Pancreas (tissue), 10 donors: ENCODE results near the gene LRIG1. TPM values are rescaled to one million over a fixed set of nuclear protein-coding genes. Genes with fewer than 3 reads are reported as not detected.

Experiments
- ATAC-seq, 4 donors: fragments of 200-7000 bp; cut with Tn5 transposase; one replicate each; pipeline versions ENCODE4 v1.8.0 to v1.9.1; 2020; ENCODE audit warnings: mild to moderate bottlenecking in 4 of 4, moderate library complexity in 4 of 4
- DNase-seq, 6 donors: peaks; one replicate each; pipeline ENCODE4 v3.0.0-alpha.2; 2020
- FAIRE-seq: peaks from 2 replicates; lab custom pipeline; 2012; peaks lifted over from hg19 to GRCh38; lab: Jason Lieb, UNC
- H3K27ac ChIP-seq, 4 donors: fragments of 200-600 bp; sonication (generic); 1 replicate in 3 of 4; 2 replicates in 1 of 4; pipeline versions ENCODE4 v1.5.0 to v1.8.0; 2020
- H3K27me3 ChIP-seq, 4 donors: fragments of 200-600 bp; one replicate each; pipeline ENCODE4 v1.8.0; 2021
- H3K36me3 ChIP-seq, 3 donors: fragments of 200-600 bp; sonication (generic) in 1 of 3; one replicate each; pipeline versions ENCODE4 v1.5.0 to v1.8.0; 2020 to 2021
- H3K4me1 ChIP-seq, 3 donors: fragments of 200-600 bp; one replicate each; pipeline ENCODE4 v1.8.0; 2021
- H3K4me3 ChIP-seq, 4 donors: fragments of 200-600 bp; sonication (generic) in 2 of 4; one replicate each; pipeline versions ENCODE4 v1.5.0 to v1.8.0; 2020 to 2021
- H3K9me3 ChIP-seq, 4 donors: fragments of 200-600 bp; one replicate each; pipeline ENCODE4 v1.8.0; 2021
- CTCF ChIP-seq, 4 donors: fragments of 200-600 bp; sonication (generic) in 3 of 4; IDR thresholded peaks; one replicate each; pipeline versions ENCODE4 v1.5.0 to v1.8.0; 2021; ENCODE audit warnings: antibody characterized with exemption in 4 of 4
- WGBS, 2 donors: extraction: QIAGEN DNeasy Blood & Tissue Kit; methylation state at CpG; one replicate each; pipeline ENCODE4 v1.1.7; 2013; 5-methylcytosine and 5-hydroxymethylcytosine counted together
- intact Hi-C, 3 donors: fragments of 100-400 bp; cut with DNase I; formaldehyde crosslinking; loops; one replicate each; pipeline versions ENCODE4 v1.11.1 to v1.14.2; 2022
- polyA plus RNA-seq, 2 donors: library from polyadenylated mRNA; stranded (reverse); fragments of 200-250 nt; gene quantifications; one replicate each; pipeline ENCODE4 v1.2.3, GENCODE V29; 2013
- total RNA-seq, 6 donors: library from RNA; stranded (reverse); fragmentation: NEBNext Ultra II Directional in 4 of 6; extraction: Animal tissue kit (Norgen Biotek cat#: 25700) in 4 of 6; gene quantifications; one replicate each; pipeline versions ENCODE4 v1.2.1 to v1.2.4, GENCODE V29; 2021 to 2023
- donor health status: healthy with polysubstance abuse.
- donor health status: DM: no; HTN: no; CAD: no; lungs with moderate emphysema.
- donor health status: DM: no; HTN: no; CAD: no.
- donor health status: control.
- donor health status: control.
- donor health status: Bipolar disorder and iron deficiency.
- donor health status: DM: yes; HTN: yes; CAD: no.
- donor health status: DM: no; HTN: no; CAD: no.
- donor health status: DM: no; HTN: no; CAD: no.
- donor health status: DM: yes; HTN: yes; CAD: no.

Gene LRIG1
- total and polyA plus RNA-seq, 8 donors = 32.7 to 104 (median 68.0) TPM

DNA sequence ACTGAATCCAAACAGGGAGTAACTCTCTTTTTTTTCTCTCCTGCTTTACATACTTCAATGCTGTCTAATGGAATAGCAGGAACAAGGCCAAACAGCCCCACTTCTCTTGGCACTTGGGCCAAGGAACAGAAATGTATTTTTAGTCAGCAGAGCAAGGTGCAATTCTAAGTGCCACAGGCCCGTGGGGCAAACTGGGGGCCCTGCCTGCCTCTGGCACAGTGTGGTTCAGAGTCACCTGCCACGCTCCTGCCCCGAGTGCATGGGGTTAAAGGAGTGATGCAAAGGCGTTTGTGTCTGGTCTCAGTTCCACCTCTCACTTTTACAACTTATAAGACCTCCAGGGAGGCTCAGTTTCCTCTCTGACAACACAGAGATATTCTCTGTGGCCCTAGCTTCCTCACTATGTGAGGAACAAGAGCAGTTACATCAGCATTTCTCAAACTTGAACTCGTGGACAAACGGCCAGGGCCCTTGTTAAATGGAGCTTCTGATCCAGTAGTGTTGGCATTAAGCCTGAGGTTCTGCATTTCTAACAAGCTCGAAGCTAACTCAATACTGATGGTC, 51.3 kb downstream of the LRIG1 start:
- peak overlapping the region in 2 of 4 donors; percentile 59 to 63 for H3K27ac ChIP-seq
- H3K9me3 ChIP-seq = no peaks in the 10 kb centered on the region
- H3K4me1 ChIP-seq = peaks cover 49 to 62% (median 61%) of the 10 kb centered on the region in 3 donors
- intact Hi-C loops = loop anchor here in 2 of 3 donors (5.0 to 10.0 kb wide), 2 partner anchors 45 to 48 kb away; no protein-coding TSS in a partner anchor
- H3K4me3 ChIP-seq = no peak overlapping the region
- ATAC-seq = peak in 2 of 4 donors; percentile 2 to 6
- H3K36me3 ChIP-seq = peaks cover 0 to 4% (median 0%) of the 10 kb centered on the region in 3 donors
- WGBS, 2 donors = 20 to 29% methylated on average over 7 of the region's 7 CpGs
- FAIRE-seq = no peak
- DNase-seq = no peak
- no peaks in the 10 kb centered on the region for H3K27me3 ChIP-seq
- TF ChIP-seq CTCF (IDR thresholded peaks at IDR 0.05) = no peak

DNA sequence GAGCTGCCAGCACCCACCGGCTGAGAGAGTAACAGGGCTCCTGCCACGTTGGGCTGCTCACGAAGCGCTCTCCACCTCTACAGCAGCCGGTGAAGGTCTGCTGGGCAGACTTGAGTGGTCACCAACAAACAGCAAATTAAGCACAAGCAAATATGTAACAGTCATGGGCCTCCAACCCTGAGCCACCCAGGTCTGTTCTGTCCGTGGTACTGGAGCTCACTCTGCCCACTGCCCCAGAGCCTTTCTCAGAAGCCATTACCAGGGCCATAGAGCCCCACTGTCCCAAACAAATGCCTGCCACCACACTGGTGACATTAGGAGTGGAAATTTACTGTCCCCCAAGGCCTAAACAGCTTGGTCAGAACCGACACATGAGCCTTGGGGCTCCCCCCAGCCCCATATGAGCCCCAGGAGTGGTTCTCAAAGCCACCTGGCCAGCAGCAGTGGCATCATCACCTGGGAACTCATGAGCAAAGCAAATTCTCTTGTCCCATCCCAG, 56.6 kb downstream of the LRIG1 start:
- no peak for TF ChIP-seq CTCF (IDR thresholded peaks at IDR 0.05)
- H3K36me3 ChIP-seq = peaks cover 0 to 4% (median 0%) of the 10 kb centered on the region in 3 donors
- no peak for ATAC-seq
- no peak overlapping the region for H3K4me3 ChIP-seq
- DNase-seq = no peak
- 83 to 84% methylated on average over 7 of the region's 7 CpGs for WGBS, 2 donors
- intact Hi-C loops = loop anchor here in 1 of 3 donors (10.0 kb wide), 1 partner anchor 51 kb away; no protein-coding TSS in a partner anchor
- no peaks in the 10 kb centered on the region for H3K9me3 ChIP-seq
- peaks cover 39 to 64% (median 59%) of the 10 kb centered on the region in 3 donors for H3K4me1 ChIP-seq
- H3K27me3 ChIP-seq = no peaks in the 10 kb centered on the region
- no peak for FAIRE-seq
- H3K27ac ChIP-seq = peak overlapping the region in 3 of 4 donors; percentile 15 to 91 (median 38)

DNA sequence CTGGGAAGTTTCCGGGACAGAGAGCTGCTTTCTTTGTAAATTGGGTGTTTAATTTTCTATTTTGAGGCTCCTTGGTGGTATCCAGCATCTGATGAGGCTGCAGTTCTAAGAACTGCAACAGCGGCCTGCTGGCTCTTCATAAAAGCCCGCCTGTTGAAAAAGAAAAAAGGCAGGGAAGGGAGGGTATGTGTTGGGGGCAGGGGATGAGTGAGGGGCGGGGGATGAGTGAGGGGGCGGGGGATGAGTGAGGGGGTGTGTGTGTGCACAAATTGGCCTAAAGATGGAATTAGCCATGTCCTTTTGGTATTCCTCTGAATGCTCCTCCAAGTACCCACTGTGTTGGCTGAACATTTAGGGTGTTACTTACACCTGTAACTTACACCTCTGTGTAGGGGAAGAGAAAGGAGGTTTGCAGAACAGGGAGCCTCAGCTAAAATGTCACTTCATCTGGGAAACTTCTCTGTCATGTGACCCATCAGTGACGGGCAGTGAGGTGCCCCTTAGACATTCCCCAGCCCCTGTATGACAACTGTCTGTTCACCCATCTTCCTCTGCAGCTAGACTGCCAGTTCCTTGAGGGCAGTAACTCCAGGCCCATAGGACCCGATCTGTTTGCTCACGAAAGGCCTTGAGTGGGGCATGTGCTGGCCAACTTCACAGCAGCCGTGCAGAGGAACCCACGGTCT, 57.6 kb downstream of the LRIG1 start:
- Histone ChIP-seq H3K36me3 (peaks cover 0 to 4% (median 0%) of the 10 kb centered on the region in 3 donors), H3K9me3 (no peaks in the 10 kb centered on the region), H3K27me3 (no peaks in the 10 kb centered on the region), H3K4me1 (peaks cover 34 to 60% (median 53%) of the 10 kb centered on the region in 3 donors), H3K27ac (peak overlapping the region; percentile 47 to 91 (median 58)), H3K4me3 (no peak overlapping the region)
- ATAC-seq (peak in 1 of 4 donors; percentile 9), FAIRE-seq (no peak), DNase-seq (no peak)
- no peak for TF ChIP-seq CTCF (IDR thresholded peaks at IDR 0.05)
- intact Hi-C loops = loop anchor here in 1 of 3 donors (10.0 kb wide), 1 partner anchor 52 kb away; no protein-coding TSS in a partner anchor
- 50 to 54% methylated on average over 10 of the region's 10 CpGs for WGBS, 2 donors

DNA sequence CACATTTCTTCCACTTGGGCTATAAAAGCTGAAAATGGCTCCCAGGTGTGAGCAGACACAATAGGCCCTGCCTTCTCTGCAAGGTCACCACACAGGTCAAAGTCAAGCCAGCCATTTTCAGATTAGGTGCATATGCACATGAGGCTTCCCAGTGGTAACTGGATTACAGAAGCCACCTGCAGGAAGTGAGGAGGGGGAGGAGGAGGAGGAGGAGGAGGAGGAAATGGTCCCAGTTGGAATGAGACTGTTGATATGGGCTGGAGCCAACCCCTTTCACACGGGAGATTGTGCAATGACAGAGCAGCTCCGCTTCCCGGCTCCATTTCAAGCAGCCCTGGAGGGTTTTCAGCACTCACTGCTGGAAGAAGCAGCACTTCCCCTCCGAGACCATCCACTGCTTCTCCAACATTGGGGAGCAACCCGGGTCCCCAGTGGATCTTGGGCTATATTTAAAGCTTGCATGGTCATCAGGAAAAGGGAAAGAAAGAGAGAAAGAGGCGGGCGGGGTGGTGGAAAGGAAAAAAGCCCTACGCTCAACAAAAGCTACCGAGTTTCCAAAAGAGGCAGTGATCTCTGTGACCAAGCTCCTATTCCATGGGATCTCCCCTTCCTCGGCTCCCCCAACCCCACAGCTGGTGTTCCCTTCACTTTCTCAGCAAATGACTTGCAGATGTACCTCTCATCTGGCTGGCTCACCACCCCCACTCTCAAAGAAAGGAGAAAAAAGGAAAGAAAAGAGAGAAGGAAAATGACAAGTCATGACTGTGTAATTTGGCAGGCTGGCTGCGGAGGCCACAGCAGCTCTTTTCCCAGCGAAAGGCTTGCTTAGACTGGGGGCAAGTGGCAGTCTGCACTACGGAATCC, 58.3 kb downstream of the LRIG1 start:
- DNase-seq (peak in 4 of 6 donors; percentile 80 to 90 (median 86)), ATAC-seq (peak; percentile 84 to 91 (median 88)), FAIRE-seq (no peak)
- TF ChIP-seq CTCF (IDR thresholded peaks at IDR 0.05) = no peak
- Histone ChIP-seq H3K27me3 (no peaks in the 10 kb centered on the region), H3K27ac (peak overlapping the region; percentile 47 to 91 (median 58)), H3K36me3 (peaks cover 0 to 1% (median 0%) of the 10 kb centered on the region in 3 donors), H3K4me3 (peak overlapping the region in 1 of 4 donors; percentile 20), H3K4me1 (peaks cover 34 to 52% (median 52%) of the 10 kb centered on the region in 3 donors), H3K9me3 (no peaks in the 10 kb centered on the region)
- intact Hi-C loops = loop anchor here in 1 of 3 donors (10.0 kb wide), 1 partner anchor 52 kb away; no protein-coding TSS in a partner anchor
- 27 to 30% methylated on average over 13 of the region's 13 CpGs for WGBS, 2 donors
